Endothelial cell (in vitro differentiated cells): ENCODE measurements around the gene NAALADL2. TPM values are rescaled to one million over a fixed set of nuclear protein-coding genes. Genes with fewer than 3 reads are reported as not detected.

Experiments used
- DNase-seq: peaks from one replicate; pipeline ENCODE4 v3.0.0; 2021; ENCODE audit warnings: low spot score
- H3K27ac Mint-ChIP-seq: one replicate; pipeline ENCODE4 v1.8.0; 2021; ENCODE audit warnings: mixed read lengths, inconsistent platforms; ENCODE audit not compliant: unreplicated experiment
- H3K27me3 Mint-ChIP-seq: one replicate; pipeline ENCODE4 v1.8.0; 2021; ENCODE audit warnings: mild to moderate bottlenecking, moderate library complexity, mixed read lengths, inconsistent platforms; ENCODE audit not compliant: unreplicated experiment
- H3K36me3 Mint-ChIP-seq: one replicate; pipeline ENCODE4 v1.8.0; 2021; ENCODE audit warnings: mild to moderate bottlenecking, low read depth, mixed read lengths, inconsistent platforms; ENCODE audit not compliant: unreplicated experiment
- H3K4me1 Mint-ChIP-seq: one replicate; pipeline ENCODE4 v1.8.0; 2021; ENCODE audit warnings: mild to moderate bottlenecking, mixed read lengths, inconsistent platforms; ENCODE audit not compliant: unreplicated experiment
- H3K4me3 Mint-ChIP-seq: one replicate; pipeline ENCODE4 v1.8.0; 2021; ENCODE audit warnings: mild to moderate bottlenecking, mixed read lengths, inconsistent platforms; ENCODE audit not compliant: unreplicated experiment
- H3K9me3 Mint-ChIP-seq: one replicate; pipeline ENCODE4 v1.8.0; 2021; ENCODE audit warnings: mixed read lengths, inconsistent platforms; ENCODE audit not compliant: unreplicated experiment
- total RNA-seq: library from RNA; stranded (reverse); fragmentation: NEBNext Ultra II Directional; extraction: Animal tissue kit (Norgen Biotek cat#: 25700); gene quantifications from one replicate; pipeline ENCODE4 v1.2.1, GENCODE V29; 2021; ENCODE audit not compliant: unreplicated experiment
- TF ChIP-seq, protein P1 (sequence below): fragments of 200-600 bp; sonication (generic); IDR thresholded peaks from one replicate; pipeline ENCODE4 v1.5.0; 2021; ENCODE audit warnings: antibody characterized with exemption; ENCODE audit not compliant: unreplicated experiment

The NAALADL2 gene
- total RNA-seq, 1 donor from 2014 or later: 3.5 TPM

- H3K4me1 Mint-ChIP-seq: no peaks in the 10 kb centered on the region
- DNase-seq: no peak
- H3K9me3 Mint-ChIP-seq: no peaks in the 10 kb centered on the region
- H3K27me3 Mint-ChIP-seq: no peaks in the 10 kb centered on the region
- no peak overlapping the region for H3K27ac Mint-ChIP-seq
- no peaks in the 10 kb centered on the region for H3K36me3 Mint-ChIP-seq
- H3K4me3 Mint-ChIP-seq: no peak overlapping the region
- TF ChIP-seq, protein P1, sequence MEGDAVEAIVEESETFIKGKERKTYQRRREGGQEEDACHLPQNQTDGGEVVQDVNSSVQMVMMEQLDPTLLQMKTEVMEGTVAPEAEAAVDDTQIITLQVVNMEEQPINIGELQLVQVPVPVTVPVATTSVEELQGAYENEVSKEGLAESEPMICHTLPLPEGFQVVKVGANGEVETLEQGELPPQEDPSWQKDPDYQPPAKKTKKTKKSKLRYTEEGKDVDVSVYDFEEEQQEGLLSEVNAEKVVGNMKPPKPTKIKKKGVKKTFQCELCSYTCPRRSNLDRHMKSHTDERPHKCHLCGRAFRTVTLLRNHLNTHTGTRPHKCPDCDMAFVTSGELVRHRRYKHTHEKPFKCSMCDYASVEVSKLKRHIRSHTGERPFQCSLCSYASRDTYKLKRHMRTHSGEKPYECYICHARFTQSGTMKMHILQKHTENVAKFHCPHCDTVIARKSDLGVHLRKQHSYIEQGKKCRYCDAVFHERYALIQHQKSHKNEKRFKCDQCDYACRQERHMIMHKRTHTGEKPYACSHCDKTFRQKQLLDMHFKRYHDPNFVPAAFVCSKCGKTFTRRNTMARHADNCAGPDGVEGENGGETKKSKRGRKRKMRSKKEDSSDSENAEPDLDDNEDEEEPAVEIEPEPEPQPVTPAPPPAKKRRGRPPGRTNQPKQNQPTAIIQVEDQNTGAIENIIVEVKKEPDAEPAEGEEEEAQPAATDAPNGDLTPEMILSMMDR: no peak
Measured at GRCh38 chr3:174862666-174863065, 3.5 kb downstream of the NAALADL2 start.

- Mint-ChIP-seq H3K27ac (no peak overlapping the region), H3K27me3 (no peaks in the 10 kb centered on the region), H3K4me1 (no peaks in the 10 kb centered on the region), H3K36me3 (no peaks in the 10 kb centered on the region), H3K4me3 (no peak overlapping the region), H3K9me3 (no peaks in the 10 kb centered on the region)
- no peak for DNase-seq
- TF ChIP-seq, protein P1: no peak
Measured at GRCh38 chr3:174863488-174863887, 4.4 kb downstream of the NAALADL2 start.

DNA sequence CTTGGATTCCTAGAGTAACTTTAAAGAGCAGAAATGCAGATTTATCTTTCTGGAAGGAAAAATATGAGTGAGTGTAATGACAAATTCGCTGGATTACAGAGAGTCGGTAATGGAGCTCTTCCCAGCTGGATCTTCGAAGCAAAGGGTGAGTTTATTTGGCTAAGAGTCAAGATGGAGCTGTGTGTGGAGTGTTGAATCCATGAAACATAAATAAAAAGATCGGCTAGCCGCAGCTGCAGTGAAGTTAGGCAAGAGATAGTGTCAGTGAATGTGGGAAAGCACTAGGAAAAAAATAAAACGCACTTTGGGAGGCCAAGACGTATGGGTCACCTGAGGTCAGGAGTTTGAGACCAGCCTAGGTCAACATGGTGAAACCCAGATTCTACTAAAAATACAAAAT, 10.3 kb downstream of the NAALADL2 start:
- no peak for DNase-seq
- Mint-ChIP-seq H3K27ac (no peak overlapping the region), H3K4me3 (no peak overlapping the region), H3K36me3 (no peaks in the 10 kb centered on the region), H3K4me1 (no peaks in the 10 kb centered on the region), H3K9me3 (no peaks in the 10 kb centered on the region), H3K27me3 (no peaks in the 10 kb centered on the region)
- TF ChIP-seq, protein P1: no peak

- Mint-ChIP-seq H3K4me3 (no peak overlapping the region), H3K36me3 (no peaks in the 10 kb centered on the region)
- no peak for DNase-seq
Measured at GRCh38 chr3:174873832-174874657, 14.9 kb downstream of the NAALADL2 start.

GRCh38 chr3:174882789-174883188, 23.7 kb downstream of the NAALADL2 start:
- no peaks in the 10 kb centered on the region for H3K36me3 Mint-ChIP-seq

More at GRCh38 chr3:174873832-174874657, 14.9 kb downstream of the NAALADL2 start:
- no peak overlapping the region for H3K27ac Mint-ChIP-seq
- no peaks in the 10 kb centered on the region for H3K27me3 Mint-ChIP-seq
- no peaks in the 10 kb centered on the region for H3K4me1 Mint-ChIP-seq
- TF ChIP-seq, protein P1: no peak
- H3K9me3 Mint-ChIP-seq: no peaks in the 10 kb centered on the region

More at GRCh38 chr3:174882789-174883188, 23.7 kb downstream of the NAALADL2 start:
- Mint-ChIP-seq H3K4me3 (no peak overlapping the region), H3K27ac (no peak overlapping the region), H3K27me3 (no peaks in the 10 kb centered on the region), H3K9me3 (no peaks in the 10 kb centered on the region), H3K4me1 (no peaks in the 10 kb centered on the region)
- TF ChIP-seq, protein P1: no peak
- no peak for DNase-seq
